AG10803 (cell line): ENCODE results near the gene SV2A.

Source experiments
- DNase-seq: peaks from one replicate; pipeline ENCODE4 v3.0.0; 2010; ENCODE audit warnings: low read depth
- H3K4me3 ChIP-seq: 2 replicates; pipeline ENCODE4 v1.5.1; 2011; ENCODE audit warnings: mild to moderate bottlenecking, low read length, control low read depth
- CTCF ChIP-seq: conservative IDR thresholded peaks from 2 replicates; pipeline ENCODE4 v1.5.1; 2011; ENCODE audit warnings: mild to moderate bottlenecking, low read length, control low read depth, inconsistent platforms

Gene SV2A

GRCh38 chr1:149886396-149887195, 31.0 kb downstream of the SV2A start:
- TF ChIP-seq CTCF: no peak
- DNase-seq: peak; percentile 100
- H3K4me3 ChIP-seq: peak overlapping the region; percentile 80

- peak; percentile 44 for DNase-seq
- peak overlapping the region; percentile 80 for H3K4me3 ChIP-seq
Measured at GRCh38 chr1:149886121-149886395, 31.6 kb downstream of the SV2A start.

- peak; percentile 80 for DNase-seq
- H3K4me3 ChIP-seq: peak overlapping the region; percentile 80
- no peak for TF ChIP-seq CTCF
Measured at GRCh38 chr1:149885339-149886120, 32.1 kb downstream of the SV2A start.

- no peak for TF ChIP-seq CTCF
- H3K4me3 ChIP-seq: peak overlapping the region; percentile 80
- peak; percentile 5 for DNase-seq
Measured at GRCh38 chr1:149884433-149885338, 33.0 kb downstream of the SV2A start.

GRCh38 chr1:149883598-149884247, 33.9 kb downstream of the SV2A start:
- no peak for DNase-seq
- no peak overlapping the region for H3K4me3 ChIP-seq
- no peak for TF ChIP-seq CTCF

GRCh38 chr1:149881876-149882275, 35.8 kb downstream of the SV2A start:
- H3K4me3 ChIP-seq: no peak overlapping the region
- TF ChIP-seq CTCF: no peak
- DNase-seq: no peak

- no peak for TF ChIP-seq CTCF
- no peak for DNase-seq
Measured at GRCh38 chr1:149879556-149879955, 38.1 kb downstream of the SV2A start.

More at GRCh38 chr1:149879556-149879955, 38.1 kb downstream of the SV2A start:
- H3K4me3 ChIP-seq: no peak overlapping the region
